SK-N-SH (cell line): ENCODE results near the gene PRICKLE2. TPM values are rescaled to one million over a fixed set of nuclear protein-coding genes. Genes with fewer than 3 reads are reported as not detected.

Source experiments
- CTCF ChIA-PET: fragments of 300-600, 350-600 bp; formaldehyde crosslinking; extraction: SDS; loops from one replicate; lab custom pipeline; 2021; lab: Yijun Ruan, JAX
- POLR2A ChIA-PET: fragments of 350-600 bp; sonication (Branson Sonifier 250); formaldehyde crosslinking; extraction: SDS; loops from one replicate; lab custom pipeline; 2020; ENCODE audit warnings: antibody characterized with exemption, inconsistent platforms; lab: Yijun Ruan, JAX
- DNase-seq: peaks from one replicate; pipeline ENCODE4 v3.0.0; 2012
- H2AFZ ChIP-seq: fragments of 200-600 bp; sonication (generic); 2 replicates; pipeline ENCODE4 v1.8.1; 2016; ENCODE audit warnings: antibody characterized with exemption, mild to moderate bottlenecking, low read depth
- H3F3A ChIP-seq: fragments of 200-600 bp; sonication (generic); replicated peaks from 2 replicates; pipeline ENCODE3; 2016; ENCODE audit warnings: antibody characterized with exemption, mild to moderate bottlenecking; ENCODE audit not compliant: insufficient read depth
- H3K27ac ChIP-seq, 2 experiments: fragments of 200-500 bp in 1 of 2; fragments of 200-600 bp in 1 of 2; sonication (Bioruptor generic) in 1 of 2; sonication (generic), shearing (Covaris generic) in 1 of 2; 2 replicates each; pipeline versions ENCODE4 v1.5.1 to v1.6.1; 2014 to 2016; ENCODE audit warnings: low read depth in 2 of 2, inconsistent platforms in 1 of 2, low read length in 1 of 2, mild to moderate bottlenecking in 1 of 2, mixed read lengths in 1 of 2
- H3K27me3 ChIP-seq: fragments of 200-600 bp; sonication (generic), shearing (Covaris generic); 2 replicates; pipeline ENCODE4 v1.6.1; 2016; ENCODE audit warnings: mixed run types; ENCODE audit not compliant: insufficient read depth
- H3K36me3 ChIP-seq, 2 experiments: fragments of 200-500 bp in 1 of 2; fragments of 200-600 bp in 1 of 2; sonication (Bioruptor generic) in 1 of 2; sonication (generic) in 1 of 2; replicated peaks in 1 of 2; 2 replicates each; pipeline versions ENCODE3 to v1.5.1; 2014 to 2016; ENCODE audit warnings: low read length in 1 of 2, mild to moderate bottlenecking in 1 of 2; ENCODE audit not compliant: insufficient read depth in 2 of 2, control insufficient read depth in 1 of 2
- H3K4me1 ChIP-seq, 2 experiments: fragments of 200-500 bp in 1 of 2; fragments of 200-600 bp in 1 of 2; sonication (Bioruptor generic) in 1 of 2; sonication (generic), shearing (Covaris generic) in 1 of 2; 2 replicates each; pipeline versions ENCODE4 v1.5.1 to v1.6.1; 2014 to 2016; ENCODE audit warnings: low read depth in 1 of 2, low read length in 1 of 2, mixed run types in 1 of 2; ENCODE audit not compliant: insufficient read depth in 2 of 2, control insufficient read depth in 1 of 2
- H3K4me2 ChIP-seq: fragments of 200-600 bp; sonication (generic), shearing (Covaris generic); 2 replicates; pipeline ENCODE4 v1.6.1; 2017; ENCODE audit warnings: mixed run types
- H3K4me3 ChIP-seq, 2 experiments: fragments of 200-500 bp in 1 of 2; fragments of 200-600 bp in 1 of 2; sonication (Bioruptor generic) in 1 of 2; sonication (generic), shearing (Covaris generic) in 1 of 2; 2 replicates each; pipeline versions ENCODE4 v1.5.1 to v1.8.1; 2014 to 2016; ENCODE audit warnings: low read depth in 2 of 2, inconsistent platforms in 1 of 2, low read length in 1 of 2, mild to moderate bottlenecking in 1 of 2, mixed read lengths in 1 of 2, moderate library complexity in 1 of 2
- H3K79me2 ChIP-seq: fragments of 200-600 bp; sonication (generic); 2 replicates; pipeline ENCODE4 v1.8.1; 2017; ENCODE audit warnings: mild to moderate bottlenecking; ENCODE audit not compliant: insufficient read depth
- H3K9ac ChIP-seq: fragments of 200-600 bp; sonication (generic); 2 replicates; pipeline ENCODE4 v1.6.1; 2017; ENCODE audit warnings: mixed run types
- H3K9me2 ChIP-seq: fragments of 200-600 bp; sonication (generic); 2 replicates; pipeline ENCODE4 v1.6.1; 2017; ENCODE audit warnings: mixed run types
- H3K9me3 ChIP-seq: fragments of 200-600 bp; sonication (generic); 2 replicates; pipeline ENCODE4 v1.6.1; 2017; ENCODE audit warnings: mixed run types, mild to moderate bottlenecking, moderate library complexity
- H4K20me1 ChIP-seq: fragments of 200-600 bp; sonication (generic); 2 replicates; pipeline ENCODE4 v1.6.1; 2017; ENCODE audit warnings: mild to moderate bottlenecking, mixed run types; ENCODE audit not compliant: insufficient read depth
- CHD2 ChIP-seq: fragments of 150-350 bp; IDR thresholded peaks from 2 replicates; pipeline ENCODE4 v1.6.1; 2018; ENCODE audit warnings: low read length; ENCODE audit not compliant: partially characterized antibody
- CTCF ChIP-seq: fragments of 200-600 bp; sonication (generic); IDR thresholded peaks from 2 replicates; pipeline ENCODE4 v1.6.1; 2017; ENCODE audit warnings: antibody characterized with exemption, mild to moderate bottlenecking, moderate library complexity
- ELF1 ChIP-seq: IDR thresholded peaks from 2 replicates; pipeline ENCODE4 v1.4.0; 2012
- FOSL2 ChIP-seq: IDR thresholded peaks from 2 replicates; pipeline ENCODE4 v1.4.0; 2012; ENCODE audit warnings: low read depth, mild to moderate bottlenecking, moderate library complexity, borderline replicate concordance
- FOXM1 ChIP-seq: IDR thresholded peaks from 2 replicates; pipeline ENCODE4 v1.4.0; 2012; ENCODE audit warnings: low read depth, mild to moderate bottlenecking
- GABPA ChIP-seq: IDR thresholded peaks from 2 replicates; pipeline ENCODE4 v1.4.0; 2012; ENCODE audit warnings: low read depth, mild to moderate bottlenecking
- IRF3 ChIP-seq: fragments of 150-350 bp; IDR thresholded peaks from 2 replicates; pipeline ENCODE4 v1.6.1; 2016; ENCODE audit warnings: mild to moderate bottlenecking, low read depth, low read length
- MAX ChIP-seq: IDR thresholded peaks from 2 replicates; pipeline ENCODE4 v1.4.0; 2012; ENCODE audit warnings: low read depth
- MXI1 ChIP-seq: IDR thresholded peaks from 2 replicates; pipeline ENCODE4 v1.6.1; 2012; ENCODE audit warnings: mild to moderate bottlenecking, low read depth, low read length, improper control_type of control experiment
- POLR2AphosphoS5 ChIP-seq: IDR thresholded peaks from 2 replicates; pipeline ENCODE4 v1.6.1; 2012; ENCODE audit warnings: low read depth, low read length
- RAD21 ChIP-seq: IDR thresholded peaks from 2 replicates; pipeline ENCODE4 v1.6.1; 2012; ENCODE audit warnings: mild to moderate bottlenecking, low read length
- REST ChIP-seq: IDR thresholded peaks from 2 replicates; pipeline ENCODE4 v1.6.1; 2012; ENCODE audit warnings: mild to moderate bottlenecking, low read depth, low read length, moderate library complexity
- SMC3 ChIP-seq: IDR thresholded peaks from 2 replicates; pipeline ENCODE4 v1.6.1; 2012; ENCODE audit warnings: low read depth, low read length, improper control_type of control experiment
- TAF1 ChIP-seq: IDR thresholded peaks from 2 replicates; pipeline ENCODE4 v1.6.1; 2012; ENCODE audit warnings: low read depth, mild to moderate bottlenecking, low read length, moderate library complexity, borderline replicate concordance
- ZBTB33 ChIP-seq: IDR thresholded peaks from 2 replicates; pipeline ENCODE4 v1.4.0; 2012; ENCODE audit warnings: low read depth, borderline replicate concordance
- WGBS: methylation state at CpG from one replicate; pipeline ENCODE4 v1.1.6; 2017; ENCODE audit warnings: low lambda C conversion rate; 5-methylcytosine and 5-hydroxymethylcytosine counted together
- polyA plus RNA-seq, 3 experiments: library from polyadenylated mRNA; depleted of rRNA; stranded (reverse); fragments of >200 nt; gene quantifications; 2 replicates each; pipeline ENCODE4 v1.2.3, GENCODE V29; 2012

Gene PRICKLE2
- polyA plus RNA-seq, 1 of the 3 experiments (the other 2 are of a cell fraction) = 0.67 TPM

GRCh38 chr3:64099316-64099715 is 126.0 kb downstream of the PRICKLE2 start (continued):
- TF ChIP-seq GABPA = no peak
- no peak for TF ChIP-seq CTCF
- TF ChIP-seq IRF3 = no peak
- no peak for TF ChIP-seq MXI1
- TF ChIP-seq POLR2AphosphoS5 = no peak
- TF ChIP-seq TAF1 = no peak

GRCh38 chr3:64098670-64099069 is 126.6 kb downstream of the PRICKLE2 start:
- Histone ChIP-seq H3K9me3 (no peaks in the 10 kb centered on the region), H3K36me3 (no peaks in the 10 kb centered on the region), H3K9me2 (no peaks in the 10 kb centered on the region), H2AFZ (no peak overlapping the region), H3K4me1 (peaks cover 5 to 6% of the 10 kb centered on the region in 2 experiments; a peak in 2 of 4 replicates), H3K27ac (no peak overlapping the region), H3K9ac (no peak overlapping the region), H4K20me1 (no peaks in the 10 kb centered on the region), H3K27me3 (no peaks in the 10 kb centered on the region), H3K4me3 (no peak overlapping the region), H3F3A (no peaks in the 10 kb centered on the region), H3K4me2 (no peak overlapping the region), H3K79me2 (no peaks in the 10 kb centered on the region)
- ChIA-PET CTCF (interaction anchor here (0.6 to 0.7 kb wide), 2 partner anchors 69 to 386 kb away, joined by 3 read pairs; no protein-coding TSS in a partner anchor), POLR2A (no interaction called here)
- WGBS = 61% methylated on average over 3 of the region's 3 CpGs
- TF ChIP-seq FOSL2 (no peak), ELF1 (no peak), SMC3 (no peak), REST (no peak), RAD21 (no peak), MXI1 (no peak), FOXM1 (no peak), ZBTB33 (no peak), CHD2 (no peak), POLR2AphosphoS5 (no peak), MAX (no peak)
- no peak for DNase-seq
